Activated CD8-positive, alpha-beta memory T cell treated with anti-CD3 and anti-CD28 coated beads, Interleukin-2, amount 50 U/mL, for 24 hours (primary cell): ENCODE measurements around the gene NTSR1.

ENCODE experiments used
- DNase-seq: peaks from one replicate; pipeline ENCODE4 v3.0.0-alpha.2; 2020; ENCODE audit errors: extremely low read depth

Gene NTSR1

GRCh38 chr20:62693524-62693922, 15.1 kb upstream of the NTSR1 start:
- DNase-seq: no peak

GRCh38 chr20:62694106-62694505, 14.5 kb upstream of the NTSR1 start:
- DNase-seq: no peak

- no peak for DNase-seq
Measured at GRCh38 chr20:62694868-62695267, 13.8 kb upstream of the NTSR1 start.

- no peak for DNase-seq
Measured at GRCh38 chr20:62695448-62696414, 12.9 kb upstream of the NTSR1 start.

GRCh38 chr20:62696434-62696957, 12.1 kb upstream of the NTSR1 start:
- no peak for DNase-seq

- DNase-seq: no peak
Measured at GRCh38 chr20:62696989-62697388, 11.6 kb upstream of the NTSR1 start.

- DNase-seq: no peak
Measured at GRCh38 chr20:62697468-62697912, 11.1 kb upstream of the NTSR1 start.

GRCh38 chr20:62698231-62698630, 10.4 kb upstream of the NTSR1 start:
- DNase-seq: no peak

DNA sequence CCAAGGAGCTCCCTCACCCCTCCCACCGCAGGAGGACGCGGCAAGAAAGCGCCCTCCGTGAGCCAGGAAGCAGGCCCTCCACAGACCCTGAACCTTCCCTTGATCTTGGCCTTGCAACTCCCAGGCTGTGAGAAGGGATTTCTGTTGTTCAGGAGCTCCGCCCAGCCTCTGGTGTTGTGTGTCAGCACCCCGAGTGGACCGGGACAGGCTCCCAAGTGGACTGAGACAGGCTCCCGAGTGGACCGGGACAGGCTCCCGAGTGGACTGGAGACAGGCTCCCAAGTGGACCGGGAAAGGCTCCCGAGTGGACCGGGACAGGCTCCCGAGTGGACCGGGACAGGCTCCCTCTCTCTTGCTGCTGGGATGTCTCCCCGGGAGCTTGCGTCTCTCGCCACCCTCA, 9.3 kb upstream of the NTSR1 start:
- DNase-seq: no peak

GRCh38 chr20:62699741-62700140, 8.9 kb upstream of the NTSR1 start:
- DNase-seq: no peak

DNA sequence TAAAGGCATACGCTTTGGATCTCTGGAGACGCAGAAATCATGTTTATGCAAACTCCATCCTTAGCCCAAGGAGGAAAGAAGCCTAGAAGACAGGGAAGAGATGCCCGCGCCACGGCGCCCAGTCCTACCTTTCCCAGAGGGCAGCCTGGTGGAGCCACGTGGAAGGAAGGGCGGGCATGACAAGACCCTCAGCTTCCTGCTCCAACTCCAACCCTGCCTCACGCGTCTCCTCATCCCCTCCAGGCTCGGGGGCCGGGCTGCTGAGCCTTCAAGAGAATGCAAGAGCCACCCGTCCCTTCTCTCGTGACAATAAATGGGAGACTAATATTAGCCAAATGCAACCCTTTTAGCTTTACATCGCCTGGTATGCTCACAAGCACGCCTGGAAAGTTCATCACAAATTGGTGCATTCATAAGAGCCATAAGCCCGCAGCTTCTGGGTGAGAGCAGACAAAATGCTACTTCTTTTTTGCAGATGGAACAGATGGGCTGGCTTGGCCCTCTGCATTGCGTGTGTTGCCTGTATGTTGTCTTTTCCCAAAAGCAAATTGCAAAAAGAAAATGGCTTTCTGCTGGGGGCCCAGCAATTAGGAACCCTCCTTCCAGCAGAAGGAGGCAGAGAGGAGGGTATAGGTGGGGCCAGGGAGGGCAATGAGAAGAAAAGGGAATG, 8.2 kb upstream of the NTSR1 start:
- DNase-seq: no peak

GRCh38 chr20:62701161-62702012, 7.2 kb upstream of the NTSR1 start:
- DNase-seq: no peak

DNA sequence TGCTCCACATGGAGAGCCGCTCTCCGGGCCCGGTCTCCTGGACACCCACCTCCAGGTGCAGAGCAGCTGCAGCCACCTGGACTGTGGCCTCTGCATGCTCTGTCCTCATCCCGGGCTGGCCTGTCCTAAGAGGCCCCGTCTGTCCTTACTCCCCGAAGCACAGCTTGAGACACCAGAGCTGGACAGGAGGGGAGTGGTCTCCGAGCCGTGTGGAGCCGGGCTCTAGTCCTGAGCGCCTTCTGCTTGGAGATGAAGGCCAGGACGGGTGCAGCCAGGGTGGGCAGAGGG, 6.7 kb upstream of the NTSR1 start:
- no peak for DNase-seq

DNA sequence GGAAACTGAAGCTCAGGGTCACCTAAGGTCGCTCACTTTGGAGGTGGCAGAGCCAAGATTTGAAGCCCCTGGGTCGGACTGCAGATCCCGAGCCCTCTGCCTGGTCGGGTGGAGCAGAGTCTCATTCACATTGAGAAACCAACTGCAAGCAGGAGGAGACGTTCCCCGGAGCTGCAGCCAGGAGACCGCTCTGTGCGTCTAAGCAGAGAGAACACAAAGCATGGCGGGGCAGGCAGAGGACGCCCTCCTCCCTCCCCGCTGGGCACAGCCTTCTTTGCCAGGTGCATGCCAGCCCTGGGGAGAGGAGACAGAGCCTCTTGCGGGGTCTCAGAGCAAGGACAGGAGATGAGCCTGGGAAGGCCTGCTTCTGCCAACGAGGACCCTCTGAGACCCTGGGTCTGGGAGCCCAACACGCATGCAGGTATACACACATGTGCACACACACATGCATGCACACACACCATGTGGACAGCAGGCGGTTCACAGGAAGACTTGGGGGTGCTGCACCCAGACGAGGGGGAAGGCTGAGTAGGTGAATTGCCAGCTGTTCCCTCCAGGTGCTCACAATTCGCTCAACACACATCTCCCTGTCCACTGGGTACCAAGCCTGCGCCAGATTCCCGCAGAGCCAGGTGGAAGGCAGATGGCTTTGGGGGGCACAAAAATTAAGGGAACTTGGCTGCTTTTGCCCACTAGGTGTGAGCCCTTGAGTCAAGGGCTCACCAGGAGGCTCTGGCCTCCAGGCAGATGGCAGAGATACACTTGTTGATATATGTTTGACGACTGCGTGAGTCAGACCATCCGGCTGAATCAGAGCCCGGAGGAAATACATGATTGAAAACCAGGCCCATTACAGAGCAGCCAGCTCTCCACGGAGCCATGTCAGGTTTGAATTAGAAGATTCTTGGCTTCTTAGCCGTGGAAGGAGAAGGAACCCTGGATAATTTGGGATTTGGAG, 5.5 kb upstream of the NTSR1 start:
- no peak for DNase-seq

DNA sequence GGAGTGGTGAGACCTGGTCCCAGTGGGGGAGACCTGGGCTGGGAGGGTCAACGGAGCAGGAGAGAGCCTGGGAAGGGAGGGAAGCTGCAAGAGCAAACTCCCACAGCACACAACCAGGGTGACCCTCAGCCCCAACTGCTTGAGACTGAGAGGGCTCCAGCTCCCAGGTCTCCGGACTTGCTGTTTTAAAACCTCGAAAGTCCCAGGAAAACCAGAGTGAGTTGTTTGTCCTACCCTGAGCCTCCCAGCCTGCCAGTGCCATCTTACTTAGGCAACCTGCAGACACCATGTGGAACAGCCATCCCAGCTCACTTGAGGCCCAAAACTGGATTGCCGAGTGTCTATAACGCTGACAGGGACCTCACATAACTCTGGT, 4.8 kb upstream of the NTSR1 start:
- DNase-seq: no peak

DNA sequence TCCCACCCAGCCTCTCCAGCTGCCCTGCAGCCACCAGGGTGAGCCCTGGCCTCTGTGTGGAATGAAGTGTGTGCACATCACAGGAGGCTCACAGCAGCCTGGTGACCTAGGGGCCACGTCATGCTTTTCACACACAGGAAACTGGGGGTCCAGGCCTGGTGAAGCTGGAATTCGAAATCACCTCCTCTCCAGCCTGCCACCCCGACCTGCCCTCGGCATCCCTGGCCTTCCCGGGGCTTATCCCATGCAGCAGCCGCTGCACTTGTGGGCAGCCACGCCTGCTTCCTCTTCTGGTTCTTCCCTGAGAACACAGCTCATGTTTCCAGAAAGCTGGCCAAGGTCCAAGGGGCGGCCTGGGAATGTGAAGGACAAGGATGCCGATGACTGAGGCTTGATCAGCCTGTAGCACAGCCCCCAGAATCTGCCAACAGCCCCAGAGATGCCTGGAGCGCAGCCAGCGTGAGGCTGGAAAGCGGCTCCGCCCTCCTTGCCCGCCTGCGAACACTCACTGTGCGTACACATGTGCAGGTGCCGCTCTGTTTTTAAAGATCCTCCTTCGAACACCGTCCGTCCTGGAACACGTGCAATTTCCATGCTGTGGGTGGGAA, 4.2 kb upstream of the NTSR1 start:
- DNase-seq: no peak

GRCh38 chr20:62705627-62706026, 3.0 kb upstream of the NTSR1 start:
- DNase-seq: no peak

DNA sequence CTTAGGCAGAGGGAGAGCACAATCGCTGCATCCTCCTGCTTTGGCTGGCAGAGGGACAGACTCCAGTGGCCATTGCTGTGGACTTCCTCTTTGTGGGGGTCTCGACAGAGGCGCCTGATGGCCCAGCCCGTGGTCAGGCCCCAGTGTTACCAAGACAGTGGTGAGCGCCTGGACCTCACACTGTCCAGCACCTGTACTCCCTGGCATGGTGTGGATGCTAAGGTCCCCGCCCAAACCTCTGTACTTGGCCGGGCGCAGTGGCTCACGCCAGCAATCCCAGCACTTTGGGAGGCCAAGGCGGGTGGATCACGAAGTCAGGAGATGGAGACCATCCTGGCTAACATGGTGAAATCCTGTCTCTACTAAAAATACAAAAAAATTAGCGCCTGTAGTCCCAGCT, 2.3 kb upstream of the NTSR1 start:
- DNase-seq: no peak

- DNase-seq: no peak
Measured at GRCh38 chr20:62706857-62707256, 1.8 kb upstream of the NTSR1 start.

DNA sequence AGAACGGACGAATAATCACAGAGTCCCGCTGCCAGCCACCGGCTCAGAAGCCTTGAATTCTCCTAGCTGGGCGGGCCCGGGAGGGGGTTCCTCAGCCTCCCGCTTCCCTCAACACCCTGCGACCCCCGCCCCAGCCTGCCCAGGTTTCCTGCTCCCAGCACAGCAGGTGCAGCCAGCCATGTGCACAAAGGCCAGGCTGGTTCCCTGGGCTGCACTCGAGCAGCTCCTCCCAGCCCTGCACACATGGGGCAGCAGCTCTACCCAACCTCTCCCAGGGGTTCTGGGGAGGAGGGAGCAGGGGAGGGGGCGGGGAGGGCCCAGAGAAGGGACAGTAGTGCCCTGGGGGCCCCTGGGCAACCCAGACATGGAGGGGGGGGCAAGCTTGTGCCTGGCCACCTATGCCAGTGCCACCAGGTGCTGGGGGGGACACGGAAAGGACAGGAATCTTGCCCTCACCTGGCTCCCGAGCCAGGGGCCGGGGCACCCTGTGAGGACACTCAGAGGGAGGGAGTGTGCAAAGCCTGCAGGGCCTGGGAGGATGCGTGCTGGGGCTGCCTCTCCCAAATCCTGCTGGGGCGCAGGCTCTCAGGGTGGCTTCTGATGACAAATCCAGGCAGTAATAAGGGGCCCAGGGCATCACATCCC, 1.2 kb upstream of the NTSR1 start:
- no peak for DNase-seq
